ENCODE data around the gene HOXA4.

HOXA4 gene

DNA sequence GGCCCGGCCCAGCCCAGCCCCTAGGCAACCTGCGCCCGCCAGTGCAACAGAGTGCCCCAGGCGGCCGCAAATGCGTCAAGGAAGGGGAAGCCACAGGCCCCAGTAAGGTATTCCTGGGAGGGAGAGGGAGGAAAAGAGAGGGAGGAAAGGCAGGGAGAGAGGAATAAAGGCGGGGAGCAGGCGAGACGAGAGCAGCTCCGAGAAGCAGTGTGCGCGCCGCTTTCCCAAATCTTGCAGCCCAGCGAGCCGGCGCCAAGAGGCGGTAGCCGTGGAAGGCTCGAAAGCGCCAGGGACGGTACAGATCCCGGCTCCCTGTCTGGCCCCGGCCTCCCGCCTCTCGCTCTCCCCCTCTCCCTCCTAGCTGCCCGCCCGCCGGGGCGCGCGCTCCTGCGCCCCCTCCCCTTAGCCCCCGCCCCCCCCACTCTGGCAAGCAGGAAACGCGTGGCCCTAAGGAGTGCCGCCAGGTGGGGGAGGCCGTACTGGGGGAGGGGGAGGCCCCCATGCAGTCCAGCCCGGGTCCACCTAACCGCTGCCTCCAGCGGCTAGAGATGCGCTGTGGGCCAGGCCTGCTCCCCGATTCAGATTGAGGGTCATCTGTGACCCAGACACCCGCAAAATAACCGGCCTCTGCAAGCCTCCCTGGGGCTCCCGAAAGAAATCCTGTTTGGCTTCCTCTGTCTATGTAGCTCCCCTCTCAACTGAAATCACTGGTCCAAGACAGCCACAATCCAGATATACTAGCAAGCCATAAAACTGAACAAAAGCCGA is 39.3 kb upstream of the HOXA4 start:
- DNase-seq (ENCODE audit: low read depth), result no peak

DNA sequence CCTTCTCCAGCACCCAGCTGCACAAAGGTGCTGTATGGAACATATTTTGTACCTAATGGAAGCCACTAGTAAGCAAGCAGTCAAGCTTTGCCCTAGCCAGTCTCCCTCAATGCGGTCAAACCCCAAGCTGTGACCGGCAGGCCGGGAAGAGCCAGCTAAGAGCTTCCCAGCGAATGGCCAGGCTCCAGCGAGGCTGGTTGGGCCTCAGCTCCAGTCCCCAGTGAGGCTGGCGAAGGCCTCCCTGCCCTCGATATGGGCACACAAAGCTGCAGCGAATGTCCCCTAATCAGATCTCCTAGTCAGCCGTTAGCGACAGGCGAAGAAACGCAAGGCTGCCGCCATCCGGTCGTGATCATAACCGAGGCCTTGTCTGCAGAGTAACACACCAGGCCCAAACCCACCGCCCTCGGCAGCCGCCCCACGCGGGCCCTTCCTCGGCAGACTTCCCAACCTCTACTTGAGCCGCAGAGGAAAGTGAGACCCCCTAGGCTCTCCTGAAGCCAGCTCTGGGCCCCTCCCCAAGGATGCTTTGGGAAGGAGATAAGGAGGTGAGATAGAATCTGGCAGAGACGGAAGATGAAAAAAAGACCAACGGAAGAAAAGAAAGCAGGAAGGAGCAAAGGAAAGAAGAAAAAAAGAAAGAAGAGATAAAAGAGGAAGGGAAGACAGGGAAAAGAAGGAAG is 37.8 kb upstream of the HOXA4 start:
- no peak for DNase-seq (ENCODE audit: low read depth)

DNA sequence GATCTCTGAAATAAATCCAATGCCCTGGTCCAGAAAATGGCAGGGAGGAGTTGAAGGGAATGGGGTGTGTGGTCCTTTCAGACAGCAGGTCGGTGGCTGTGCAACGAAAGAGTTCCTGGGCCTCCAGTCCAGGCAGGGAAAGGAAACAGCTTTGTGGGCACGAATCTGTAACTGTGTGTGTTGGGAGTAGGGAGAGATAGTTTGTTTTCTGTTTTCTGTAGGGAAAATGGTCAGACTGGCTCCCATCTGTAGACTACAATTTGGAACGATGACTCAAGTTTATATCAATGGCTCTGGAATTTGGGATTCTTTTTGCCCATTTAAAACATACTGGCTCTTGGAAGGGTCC is 37.3 kb upstream of the HOXA4 start:
- DNase-seq (ENCODE audit: low read depth), result no peak

DNA sequence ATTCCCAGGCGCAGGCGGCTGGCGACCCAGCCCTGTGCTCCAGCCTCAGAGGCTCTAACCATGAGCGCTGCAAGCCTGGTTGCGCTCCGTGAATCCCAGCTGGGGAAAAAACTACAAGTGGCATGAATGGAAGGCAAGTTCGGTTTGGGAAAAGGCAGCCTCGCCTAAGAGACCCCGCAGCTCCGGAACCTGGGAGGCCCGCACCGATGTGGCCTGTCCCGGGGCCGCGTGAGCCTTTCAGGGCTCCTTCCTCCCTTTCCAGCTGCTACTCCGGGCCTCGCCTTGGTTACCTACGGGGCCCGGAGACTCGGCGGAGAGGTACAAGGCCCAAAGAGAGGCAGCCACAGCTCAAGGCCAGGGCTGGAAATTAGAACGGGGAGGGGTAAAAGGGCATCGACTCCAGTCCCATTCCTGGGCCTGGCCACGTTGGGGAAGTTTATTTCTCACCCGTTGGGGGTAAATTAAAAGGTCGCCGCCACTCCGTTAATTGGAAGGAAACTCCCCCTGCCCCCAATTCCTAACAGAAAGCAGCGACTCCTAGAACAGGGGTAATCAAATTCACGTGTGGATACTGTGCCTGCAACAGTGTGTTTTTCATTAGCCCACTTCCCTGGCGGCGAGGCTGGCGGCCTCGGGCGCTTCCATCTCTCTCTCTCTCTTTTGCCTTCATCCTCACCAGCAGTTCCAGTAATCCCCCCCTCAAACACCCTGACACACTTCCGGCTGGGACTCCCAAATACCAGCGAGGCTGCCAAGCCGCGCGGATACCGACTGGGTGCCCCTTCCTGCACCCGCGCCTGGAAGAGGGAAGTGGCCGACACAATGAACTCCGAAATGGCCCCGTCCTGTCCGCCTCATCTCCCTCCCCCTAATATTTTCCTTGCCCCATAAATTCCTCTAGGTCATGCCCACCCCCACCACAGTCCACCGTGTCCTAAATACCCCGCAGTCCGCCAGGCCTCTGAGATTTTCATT is 36.3 kb upstream of the HOXA4 start:
- DNase-seq (ENCODE audit: low read depth), result no peak

DNA sequence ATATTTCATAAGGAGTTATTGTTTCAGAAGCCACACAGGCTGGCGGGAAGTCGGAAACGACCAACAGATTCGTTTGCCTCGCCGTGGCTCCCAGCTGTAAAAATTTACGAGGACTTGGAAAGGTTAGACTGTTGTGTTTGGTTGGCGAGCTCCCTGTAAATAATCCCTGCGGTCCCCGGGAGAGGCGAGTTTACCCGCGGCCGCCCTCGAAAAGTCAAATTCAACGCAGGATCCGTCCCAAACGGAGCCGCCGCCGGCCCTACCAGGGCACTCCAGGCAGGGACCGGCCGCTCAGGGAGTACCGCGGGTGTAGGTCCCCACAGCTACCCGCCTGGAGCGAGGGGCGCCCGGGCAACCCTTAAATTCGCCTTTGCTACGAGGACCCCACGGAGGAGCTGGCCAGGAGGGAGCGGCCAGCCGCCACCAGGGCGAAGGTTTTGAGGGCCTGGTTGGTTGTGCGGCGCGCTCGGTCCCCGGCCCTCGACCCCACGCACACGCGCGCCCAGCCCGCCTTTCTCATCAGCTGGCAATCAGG is 35.5 kb upstream of the HOXA4 start:
- no peak for DNase-seq (ENCODE audit: low read depth)

DNA sequence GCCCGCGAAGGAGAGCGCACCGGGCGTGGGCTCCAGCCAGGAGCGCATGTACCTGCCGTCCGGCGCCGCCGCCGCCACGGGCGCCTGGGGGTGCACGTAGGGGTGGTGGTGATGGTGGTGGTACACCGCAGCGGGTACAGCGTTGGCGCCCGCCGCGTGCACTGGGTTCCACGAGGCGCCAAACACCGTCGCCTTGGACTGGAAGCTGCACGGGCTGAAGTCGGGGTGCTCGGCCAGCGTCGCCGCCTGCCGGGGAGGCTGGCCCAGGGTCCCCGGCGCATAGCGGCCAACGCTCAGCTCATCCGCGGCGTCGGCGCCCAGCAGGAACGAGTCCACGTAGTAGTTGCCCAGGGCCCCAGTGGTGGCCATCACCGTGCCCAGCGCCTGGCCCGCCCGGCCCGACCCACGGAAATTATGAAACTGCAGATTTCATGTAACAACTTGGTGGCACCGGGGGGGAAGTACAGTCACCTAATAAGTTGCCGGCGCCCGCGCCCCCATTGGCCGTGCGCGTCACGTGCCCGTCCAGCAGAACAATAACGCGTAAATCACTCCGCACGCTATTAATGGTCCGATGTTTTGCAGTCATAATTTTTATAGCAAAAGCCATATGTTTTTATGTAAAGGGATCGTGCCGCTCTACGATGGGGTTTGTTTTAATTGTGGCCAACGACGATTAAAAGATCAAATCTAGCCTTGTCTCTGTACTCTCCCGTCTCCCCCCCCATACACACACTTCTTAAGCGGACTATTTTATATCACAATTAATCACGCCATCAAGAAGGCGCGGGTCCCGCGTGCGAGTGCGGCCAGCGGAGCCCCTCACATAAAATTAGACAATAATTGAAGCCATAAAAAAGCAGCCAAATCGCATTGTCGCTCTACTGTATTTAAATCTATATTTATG is 34.8 kb upstream of the HOXA4 start, which contains the start of gene HOXA9:
Gene HOXA9 (minus strand): TSS at position 449 of the 907 bp plus-strand sequence. CDS start 80 bp downstream, at position 369.
- DNase-seq (ENCODE audit: low read depth), result no peak

DNA sequence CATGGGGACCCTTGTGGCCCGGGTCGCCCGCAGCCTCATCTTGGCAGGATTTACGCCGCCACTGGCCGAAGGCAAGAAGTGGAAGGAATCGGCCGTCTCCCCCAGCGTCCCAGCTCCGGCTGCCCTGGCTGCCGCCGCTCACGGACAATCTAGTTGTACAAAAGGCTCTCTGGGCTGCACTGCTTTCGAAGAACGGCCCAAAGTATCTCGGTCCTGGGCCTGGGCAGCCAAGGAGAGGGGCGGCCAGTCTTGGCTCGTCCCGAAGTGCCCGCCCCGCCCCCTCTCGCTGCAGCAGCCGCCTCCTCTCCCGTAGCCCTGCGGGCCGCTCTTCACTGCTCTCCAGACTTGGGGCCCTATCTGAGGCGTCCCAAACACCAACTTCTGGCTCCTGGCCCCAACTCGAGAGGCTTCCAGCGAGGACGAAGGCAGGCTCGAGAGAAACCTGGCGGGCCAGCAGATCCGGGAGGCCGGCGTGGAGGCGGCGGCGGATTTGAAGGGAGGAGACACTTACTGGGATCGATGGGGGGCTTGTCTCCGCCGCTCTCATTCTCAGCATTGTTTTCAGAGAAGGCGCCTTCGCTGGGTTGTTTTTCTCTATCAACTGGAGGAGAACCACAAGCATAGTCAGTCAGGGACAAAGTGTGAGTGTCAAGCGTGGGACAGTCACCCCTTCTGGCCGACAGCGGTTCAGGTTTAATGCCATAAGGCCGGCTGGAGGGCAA is 34.0 kb upstream of the HOXA4 start:
- DNase-seq (ENCODE audit: low read depth), result no peak

DNA sequence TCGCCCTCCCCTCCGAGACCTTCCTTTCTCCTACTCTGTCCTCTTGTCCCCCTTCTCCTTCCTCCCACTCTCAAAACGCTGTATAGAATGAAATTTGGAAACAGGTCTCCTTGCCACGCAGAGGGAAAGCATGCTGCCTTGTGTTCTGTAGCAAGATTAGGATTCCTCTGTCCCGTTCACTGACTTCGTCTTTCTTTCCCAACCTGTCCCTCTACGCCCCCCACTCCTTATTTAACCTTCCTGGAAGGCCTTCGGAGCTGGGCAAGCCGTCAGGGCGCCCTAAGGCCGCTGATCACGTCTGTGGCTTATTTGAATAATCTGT is 33.4 kb upstream of the HOXA4 start:
- DNase-seq (ENCODE audit: low read depth), result no peak

DNA sequence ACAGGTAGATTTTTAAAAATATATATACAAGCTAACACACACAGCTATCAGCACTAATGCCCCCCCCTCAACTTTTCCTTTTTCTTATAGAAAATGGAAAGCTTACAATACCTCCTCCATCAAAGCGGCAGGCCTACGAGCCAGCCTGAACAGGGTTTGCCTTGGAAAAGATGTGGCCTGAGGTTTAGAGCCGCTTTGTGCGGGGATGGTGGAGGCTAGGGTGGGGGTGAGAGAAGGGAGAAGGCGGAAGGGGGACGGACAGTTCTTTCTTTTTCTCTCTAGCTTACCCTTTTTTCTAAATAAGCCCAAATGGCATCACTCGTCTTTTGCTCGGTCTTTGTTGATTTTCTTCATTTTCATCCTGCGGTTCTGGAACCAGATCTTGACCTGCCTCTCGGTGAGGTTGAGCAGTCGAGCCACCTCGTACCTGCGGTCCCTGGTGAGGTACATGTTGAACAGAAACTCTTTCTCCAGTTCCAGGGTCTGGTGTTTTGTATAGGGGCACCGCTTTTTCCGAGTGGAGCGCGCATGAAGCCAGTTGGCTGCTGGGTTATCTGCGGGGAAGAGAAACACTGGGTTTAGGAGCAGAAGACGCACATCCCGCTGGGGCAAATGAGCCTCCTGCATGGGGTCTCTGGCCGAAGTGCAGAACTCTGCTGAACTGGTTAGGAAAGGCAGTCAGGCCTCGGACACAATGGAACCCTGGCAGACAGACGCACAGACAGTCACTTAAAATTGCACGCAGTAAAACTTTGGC is 32.9 kb upstream of the HOXA4 start:
- no peak for DNase-seq (ENCODE audit: low read depth)

DNA sequence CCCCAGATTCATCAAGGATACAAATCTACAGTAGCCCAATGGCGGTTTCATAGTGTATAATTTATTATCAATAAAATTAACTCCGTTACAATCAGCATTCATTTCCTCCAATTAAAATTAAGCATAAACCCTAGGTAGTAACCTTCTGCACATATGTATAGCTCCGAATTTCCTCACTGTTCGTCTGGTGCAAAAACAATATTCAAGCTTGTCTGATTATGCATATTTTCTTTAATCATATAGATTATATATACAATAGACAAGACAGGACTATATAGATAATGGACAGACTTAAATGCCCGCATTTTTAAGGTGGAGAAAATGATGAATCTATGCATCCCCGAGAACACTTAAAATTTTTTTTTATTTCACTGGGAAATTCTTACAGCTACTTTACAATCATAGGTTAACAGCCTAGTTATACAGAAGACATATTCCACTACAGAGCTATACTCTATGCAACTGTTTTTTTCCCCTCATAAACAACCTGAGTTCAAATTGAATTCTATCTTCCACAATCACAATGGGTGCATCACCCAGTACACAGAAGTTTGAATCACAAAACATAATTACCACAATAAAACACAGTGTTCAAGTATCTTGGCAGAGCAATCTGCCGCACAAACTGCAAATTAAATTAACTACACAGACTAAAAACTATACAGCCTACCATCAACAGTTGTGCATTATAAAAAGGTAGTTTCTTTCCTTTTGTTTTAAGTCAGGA is 32.2 kb upstream of the HOXA4 start:
- DNase-seq (ENCODE audit: low read depth), result no peak

DNA sequence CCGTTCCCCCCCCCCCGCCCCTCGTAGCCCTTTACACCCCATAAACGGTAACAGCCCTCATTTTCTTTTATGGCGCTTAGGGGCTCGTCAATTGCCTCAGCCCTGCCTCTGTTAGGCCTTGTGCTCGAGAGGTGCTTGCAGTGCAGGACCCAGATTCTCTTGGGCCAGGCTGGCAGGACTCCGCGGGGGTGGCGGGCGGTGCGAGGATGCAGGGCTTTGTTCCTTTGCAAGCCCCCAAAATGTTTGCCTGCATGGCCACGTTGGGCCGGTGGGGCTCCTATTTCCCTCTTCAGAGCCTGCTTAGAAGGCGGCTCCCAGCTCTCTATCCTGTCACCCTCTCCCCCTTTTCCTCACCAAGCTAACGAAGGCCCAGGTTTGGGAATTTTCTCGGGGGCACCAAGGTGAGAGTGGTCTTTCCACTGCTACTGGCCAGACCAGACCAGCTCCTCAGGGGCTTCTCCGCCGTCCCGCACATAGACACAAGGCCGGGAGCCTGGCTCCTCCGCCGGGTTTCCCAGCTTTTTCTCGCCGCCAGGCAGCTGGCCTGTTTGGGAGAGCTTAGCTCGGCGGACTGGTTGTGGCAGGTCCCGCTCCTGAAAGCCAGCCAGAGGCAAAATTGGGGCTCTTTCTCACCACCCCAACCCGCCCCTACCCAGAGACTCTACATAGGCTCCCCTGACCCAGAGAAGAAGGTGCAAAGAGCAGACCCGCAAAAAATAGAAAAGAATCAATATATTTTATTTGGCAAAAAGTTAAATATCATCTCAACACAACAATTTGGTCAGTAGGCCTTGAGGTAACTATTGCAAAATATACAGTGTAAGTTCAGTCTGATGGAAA is 31.4 kb upstream of the HOXA4 start:
- no peak for DNase-seq (ENCODE audit: low read depth)

DNA sequence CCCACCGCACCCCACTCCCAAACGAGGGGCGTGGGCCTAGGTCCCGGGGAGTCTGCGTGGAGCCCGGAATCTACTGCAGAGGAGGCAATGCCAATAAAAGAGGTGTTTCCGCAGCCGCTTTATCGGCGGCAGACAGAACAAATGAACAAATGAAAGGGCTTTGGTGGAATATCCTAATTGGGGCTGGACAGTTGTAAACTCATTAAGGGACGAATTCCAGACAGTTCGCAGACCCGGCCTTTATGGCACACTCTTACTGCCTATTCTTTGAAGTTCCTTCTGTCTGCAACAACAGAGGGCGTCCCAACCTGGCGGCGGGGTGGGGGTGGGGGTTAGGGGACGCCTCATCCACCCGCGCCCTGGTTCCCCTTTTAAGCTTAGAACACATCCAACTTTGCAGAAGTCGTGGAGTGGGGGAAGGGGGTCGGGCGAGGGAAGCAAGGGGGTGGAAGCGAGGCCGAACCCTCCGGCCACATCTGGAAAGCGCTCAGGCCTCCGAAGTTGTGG is 30.7 kb upstream of the HOXA4 start:
- no peak for DNase-seq (ENCODE audit: low read depth)

DNA sequence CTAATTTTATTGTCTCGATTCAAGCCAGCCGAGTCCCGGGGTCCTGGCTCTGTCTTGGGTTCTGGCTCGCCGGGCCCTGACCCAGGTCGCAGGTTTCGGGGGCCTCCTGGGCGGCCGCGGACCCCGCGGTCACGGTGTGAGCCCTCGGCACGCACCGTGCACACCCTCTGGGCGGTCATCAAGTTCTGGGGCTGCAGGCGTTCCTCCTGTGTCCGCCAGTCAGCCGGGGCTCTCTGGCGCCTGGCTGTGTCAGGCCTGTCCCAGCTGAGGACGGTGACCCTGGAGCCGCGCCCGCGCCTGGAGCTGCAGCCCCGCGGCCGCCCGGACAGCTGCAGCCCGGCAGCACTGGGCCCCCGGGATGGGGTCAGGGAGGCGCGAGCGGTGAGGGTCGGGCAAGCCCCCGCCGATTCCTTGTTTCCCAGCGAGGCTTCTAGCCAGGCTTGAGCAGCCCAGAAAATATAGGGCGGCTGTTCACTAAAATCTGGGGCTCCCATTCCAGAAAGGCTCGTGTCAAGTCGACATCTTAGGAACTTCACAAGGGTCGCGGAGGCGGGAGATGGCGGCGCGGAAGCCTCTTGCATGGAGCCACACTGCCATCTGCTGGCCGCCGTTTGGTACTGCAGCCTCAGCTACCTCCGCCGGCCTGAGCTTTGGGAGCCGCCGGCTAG is 30.1 kb upstream of the HOXA4 start:
- peak; percentile 80 for DNase-seq (ENCODE audit: low read depth)

DNA sequence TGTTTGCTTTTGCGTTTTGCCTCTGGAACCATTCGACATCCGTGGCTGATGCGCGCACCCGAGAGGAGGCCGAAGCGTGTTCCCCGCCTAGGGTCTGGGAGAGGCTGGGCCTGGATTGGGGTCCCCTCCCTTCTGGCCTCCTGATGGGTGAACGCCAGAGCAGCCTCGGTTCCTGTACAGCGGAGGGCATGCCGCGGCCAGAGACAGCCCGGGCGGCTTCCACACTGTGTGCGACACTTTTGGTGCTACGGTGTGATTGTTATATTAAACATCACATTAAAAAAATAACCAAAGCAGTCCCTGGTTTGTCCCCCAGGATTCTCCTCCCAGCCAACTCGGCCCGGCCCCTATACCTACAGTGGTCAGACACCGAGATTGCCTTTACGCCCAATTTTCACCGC is 29.6 kb upstream of the HOXA4 start:
- no peak for DNase-seq (ENCODE audit: low read depth)

DNA sequence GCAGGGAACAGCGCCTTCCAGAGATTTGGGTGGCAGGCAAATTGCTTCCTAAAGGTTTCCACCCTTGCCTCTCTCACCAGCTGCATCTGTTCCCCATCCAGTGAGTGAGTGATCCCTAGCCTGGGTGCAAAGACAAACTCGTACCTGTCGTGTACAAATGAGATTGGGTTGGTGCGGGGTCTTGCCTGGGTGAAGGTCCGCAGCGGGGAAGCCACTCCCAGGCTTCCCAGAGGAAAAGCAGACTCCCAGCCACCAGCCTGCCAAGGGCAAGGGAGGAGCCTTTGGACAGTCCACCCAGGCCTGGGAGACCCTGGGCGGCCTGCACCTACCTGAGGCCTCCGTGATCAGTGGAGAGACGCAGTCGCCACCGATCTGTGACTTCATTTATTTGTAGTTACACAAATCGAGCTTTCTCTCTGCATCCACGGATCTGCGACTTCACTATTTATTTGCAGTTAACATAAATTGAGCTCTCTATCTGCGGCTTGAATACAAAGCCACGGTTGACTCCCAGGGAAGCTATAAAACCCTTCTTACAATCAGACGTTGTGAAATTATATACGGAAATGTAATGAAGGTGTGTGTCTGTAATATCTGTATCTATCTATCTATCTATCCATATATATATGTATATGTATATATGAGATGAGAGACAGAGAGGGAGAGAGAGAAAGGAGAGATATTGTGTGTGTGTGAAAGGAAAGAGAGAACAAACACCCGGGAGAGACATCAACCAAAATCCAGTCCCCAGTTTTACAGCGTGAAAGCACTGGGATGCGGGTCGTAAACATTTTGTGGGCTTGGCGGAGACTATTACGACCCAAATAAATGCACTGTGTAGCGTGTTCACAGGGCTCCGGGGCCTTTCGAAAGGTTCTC is 28.9 kb upstream of the HOXA4 start:
- DNase-seq (ENCODE audit: low read depth), result no peak

DNA sequence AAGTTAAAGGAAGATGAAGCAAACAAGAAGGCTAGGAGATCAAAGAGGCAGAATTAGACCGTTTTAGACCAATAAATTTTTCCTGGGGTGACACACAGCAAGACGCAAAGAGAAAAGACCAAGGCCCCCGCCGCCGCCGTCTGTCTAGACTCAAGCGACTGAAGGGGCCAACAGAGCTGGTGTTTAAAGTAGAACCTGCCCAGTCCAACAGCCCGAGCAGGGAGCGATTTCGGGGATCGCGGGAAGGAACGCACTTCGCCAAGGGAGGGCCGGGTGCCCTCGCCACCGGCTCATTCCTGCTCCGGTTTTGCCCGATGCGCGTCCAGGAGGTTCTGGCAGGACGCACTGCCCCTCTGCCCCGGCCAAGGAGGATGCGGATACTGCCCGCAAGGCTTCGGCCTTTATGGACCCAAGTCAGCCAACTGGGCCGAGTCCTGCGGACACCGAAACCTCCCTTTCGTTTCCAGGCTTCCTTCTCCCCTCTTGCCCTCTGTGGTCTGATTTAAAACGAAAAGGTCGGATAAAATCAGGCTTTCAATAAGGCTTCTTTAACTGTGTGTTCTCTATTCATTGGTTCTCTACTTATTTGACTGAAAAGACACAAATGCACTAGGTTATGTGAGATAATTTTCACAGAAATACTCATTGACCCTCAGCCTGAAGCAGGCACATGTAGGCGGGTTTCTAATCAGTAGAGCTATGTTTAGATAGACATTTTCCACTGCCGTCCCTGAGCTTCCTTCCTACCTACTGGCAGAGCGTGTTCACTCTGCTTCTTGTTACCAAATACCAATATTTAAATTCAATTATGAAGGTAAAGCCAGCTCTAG is 28.1 kb upstream of the HOXA4 start:
- no peak for DNase-seq (ENCODE audit: low read depth)
